Activated CD8-positive, alpha-beta T cell treated with anti-CD3 and anti-CD28 coated beads for 36 hours (primary cell): Measurements from ENCODE around the gene SHISA4. TPM values are rescaled to one million over a fixed set of nuclear protein-coding genes. Genes with fewer than 3 reads are reported as not detected.

Experiments
- ATAC-seq: fragments of 200-7000 bp; cut with Tn5 transposase; one replicate; pipeline ENCODE4 v1.10.0; 2021; ENCODE audit warnings: mild to moderate bottlenecking, moderate library complexity
- CTCF ChIA-PET: fragments of 350-600 bp; sonication (Branson Sonifier 250); formaldehyde crosslinking; loops from one replicate; lab custom pipeline; 2021; ENCODE audit warnings: antibody characterized with exemption; lab: Charles Lee
- POLR2A ChIA-PET: fragments of 350-600 bp; sonication (Branson Sonifier 250); formaldehyde crosslinking; loops from one replicate; lab custom pipeline; 2021; ENCODE audit warnings: antibody characterized with exemption; lab: Charles Lee
- DNase-seq: peaks from one replicate; pipeline ENCODE4 v3.0.0-alpha.2; 2020
- H3K27ac Mint-ChIP-seq: one replicate; pipeline ENCODE4 v1.8.0; 2021; ENCODE audit warnings: mild to moderate bottlenecking, mixed read lengths
- H3K27me3 Mint-ChIP-seq: one replicate; pipeline ENCODE4 v1.8.0; 2021; ENCODE audit warnings: mixed read lengths
- H3K36me3 Mint-ChIP-seq: one replicate; pipeline ENCODE4 v1.8.0; 2021; ENCODE audit warnings: low read depth, mixed read lengths
- H3K4me1 Mint-ChIP-seq: one replicate; pipeline ENCODE4 v1.8.0; 2021; ENCODE audit warnings: low read depth, mixed read lengths
- H3K4me3 Mint-ChIP-seq: one replicate; pipeline ENCODE4 v1.8.0; 2021; ENCODE audit warnings: mild to moderate bottlenecking, moderate library complexity, mixed read lengths
- H3K9me3 Mint-ChIP-seq: one replicate; pipeline ENCODE4 v1.8.0; 2021; ENCODE audit warnings: mixed read lengths
- intact Hi-C: fragments of 100-400 bp; cut with micrococcal nuclease; formaldehyde crosslinking; loops from one replicate; pipeline ENCODE4 v1.10.0; 2022
- total RNA-seq, 2 experiments: library from RNA; stranded (reverse); gene quantifications; one replicate each; pipeline ENCODE4 v1.2.3, GENCODE V29; 2021
- TF ChIP-seq, protein P1 (sequence below): fragments of 200-600 bp; IDR thresholded peaks from one replicate; pipeline ENCODE4 v1.8.0; 2022; ENCODE audit warnings: antibody characterized with exemption, mild to moderate bottlenecking

Gene SHISA4
- total RNA-seq, 2 experiments from 2014 or later: 0.47 TPM; not detected in 1

DNA sequence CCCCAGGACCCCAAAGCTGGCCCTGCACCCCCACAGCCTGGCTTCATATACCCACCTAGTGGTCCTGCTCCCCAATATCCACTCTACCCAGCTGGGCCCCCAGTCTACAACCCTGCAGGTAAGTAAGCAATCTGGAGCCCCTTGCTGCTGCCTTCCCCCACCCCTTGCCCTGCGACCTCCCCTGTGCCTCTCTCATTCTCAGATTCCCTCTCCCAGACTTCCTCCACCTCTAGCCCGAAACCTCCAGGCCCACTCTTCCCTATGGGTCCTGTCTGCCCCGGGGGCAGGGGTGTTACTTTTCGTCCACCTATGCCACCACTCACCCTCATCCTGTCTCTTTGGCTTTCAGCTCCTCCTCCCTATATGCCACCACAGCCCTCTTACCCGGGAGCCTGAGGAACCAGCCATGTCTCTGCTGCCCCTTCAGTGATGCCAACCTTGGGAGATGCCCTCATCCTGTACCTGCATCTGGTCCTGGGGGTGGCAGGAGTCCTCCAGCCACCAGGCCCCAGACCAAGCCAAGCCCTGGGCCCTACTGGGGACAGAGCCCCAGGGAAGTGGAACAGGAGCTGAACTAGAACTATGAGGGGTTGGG lies 2.9 kb downstream of the SHISA4 start:
- ATAC-seq (no peak), DNase-seq (no peak)
- peaks cover 48% of the 10 kb centered on the region for H3K27me3 Mint-ChIP-seq
- no peaks in the 10 kb centered on the region for H3K36me3 Mint-ChIP-seq
- no peak overlapping the region for H3K4me3 Mint-ChIP-seq
- TF ChIP-seq, protein P1, sequence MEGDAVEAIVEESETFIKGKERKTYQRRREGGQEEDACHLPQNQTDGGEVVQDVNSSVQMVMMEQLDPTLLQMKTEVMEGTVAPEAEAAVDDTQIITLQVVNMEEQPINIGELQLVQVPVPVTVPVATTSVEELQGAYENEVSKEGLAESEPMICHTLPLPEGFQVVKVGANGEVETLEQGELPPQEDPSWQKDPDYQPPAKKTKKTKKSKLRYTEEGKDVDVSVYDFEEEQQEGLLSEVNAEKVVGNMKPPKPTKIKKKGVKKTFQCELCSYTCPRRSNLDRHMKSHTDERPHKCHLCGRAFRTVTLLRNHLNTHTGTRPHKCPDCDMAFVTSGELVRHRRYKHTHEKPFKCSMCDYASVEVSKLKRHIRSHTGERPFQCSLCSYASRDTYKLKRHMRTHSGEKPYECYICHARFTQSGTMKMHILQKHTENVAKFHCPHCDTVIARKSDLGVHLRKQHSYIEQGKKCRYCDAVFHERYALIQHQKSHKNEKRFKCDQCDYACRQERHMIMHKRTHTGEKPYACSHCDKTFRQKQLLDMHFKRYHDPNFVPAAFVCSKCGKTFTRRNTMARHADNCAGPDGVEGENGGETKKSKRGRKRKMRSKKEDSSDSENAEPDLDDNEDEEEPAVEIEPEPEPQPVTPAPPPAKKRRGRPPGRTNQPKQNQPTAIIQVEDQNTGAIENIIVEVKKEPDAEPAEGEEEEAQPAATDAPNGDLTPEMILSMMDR: no peak
- H3K4me1 Mint-ChIP-seq: peaks cover 13% of the 10 kb centered on the region
- no peaks in the 10 kb centered on the region for H3K9me3 Mint-ChIP-seq
- intact Hi-C loops: no loop called here
- CTCF ChIA-PET: interaction anchor here (1.2 to 6.7 kb wide), 2 partner anchors 10 to 54 kb away, joined by 5 to 100 read pairs; no protein-coding TSS in a partner anchor
- no peak overlapping the region for H3K27ac Mint-ChIP-seq
- POLR2A ChIA-PET: interaction anchor here (2.2 kb wide), 1 partner anchor 8 kb away, joined by 8 read pairs; no protein-coding TSS in a partner anchor

DNA sequence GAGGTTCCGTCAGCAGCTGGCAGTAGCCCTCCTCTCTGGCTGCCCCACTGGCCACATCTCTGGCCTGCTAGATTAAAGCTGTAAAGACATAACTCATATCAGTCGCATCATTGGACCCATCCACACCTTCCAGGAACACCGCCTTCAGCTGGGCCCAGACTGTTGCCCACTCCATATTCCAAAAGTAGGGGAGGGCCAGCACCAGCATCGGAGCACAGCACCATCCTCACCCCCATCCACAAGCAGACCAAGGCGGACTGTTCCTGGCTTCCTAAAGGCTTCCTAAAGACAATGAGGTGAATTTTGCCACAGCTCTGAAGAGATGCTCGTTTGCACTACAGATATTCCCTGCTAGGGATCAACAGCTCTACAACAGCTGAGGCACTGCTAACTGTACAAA lies 3.5 kb downstream of the SHISA4 start:
- DNase-seq (no peak), ATAC-seq (no peak)
- no peaks in the 10 kb centered on the region for H3K9me3 Mint-ChIP-seq
- peaks cover 13% of the 10 kb centered on the region for H3K4me1 Mint-ChIP-seq
- no peak overlapping the region for H3K27ac Mint-ChIP-seq
- H3K27me3 Mint-ChIP-seq: peaks cover 41% of the 10 kb centered on the region
- H3K4me3 Mint-ChIP-seq: no peak overlapping the region
- ChIA-PET CTCF (interaction anchor here (0.9 to 6.7 kb wide), 4 partner anchors 11 to 243 kb away, joined by 3 to 100 read pairs (median 4); no protein-coding TSS in a partner anchor), POLR2A (interaction anchor here (0.6 to 2.2 kb wide), 2 partner anchors 9 to 68 kb away, joined by 3 to 8 read pairs; no protein-coding TSS in a partner anchor)
- H3K36me3 Mint-ChIP-seq: no peaks in the 10 kb centered on the region
- intact Hi-C loops: no loop called here
- TF ChIP-seq, protein P1: no peak

DNA sequence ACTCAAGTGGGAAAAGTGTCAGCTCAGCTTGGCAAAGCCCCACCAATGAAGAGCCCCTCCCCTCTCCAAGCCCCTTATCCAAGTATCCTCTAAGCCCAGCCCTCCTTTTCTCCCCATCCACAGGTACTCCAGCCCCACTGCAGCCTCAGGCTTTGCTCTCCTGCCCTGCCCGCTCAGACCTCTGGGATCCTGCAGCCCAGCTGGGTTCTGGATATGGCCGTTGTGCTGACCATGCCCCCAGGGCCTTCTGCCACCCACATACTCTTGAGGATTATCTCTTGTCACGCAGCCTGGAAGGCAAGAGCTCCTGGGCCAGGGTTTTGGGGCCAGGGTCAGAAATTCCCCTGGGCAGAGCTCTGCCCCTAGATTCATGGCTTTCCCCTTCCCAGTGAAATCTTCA lies 4.7 kb downstream of the SHISA4 start:
- ATAC-seq (no peak), DNase-seq (no peak)
- TF ChIP-seq, protein P1: no peak
- H3K27me3 Mint-ChIP-seq: peaks cover 31% of the 10 kb centered on the region
- ChIA-PET POLR2A (interaction anchor here (1.2 to 2.2 kb wide), 2 partner anchors 10 to 76 kb away, joined by 3 to 8 read pairs; no protein-coding TSS in a partner anchor), CTCF (interaction anchor here (0.9 to 7.2 kb wide), 6 partner anchors 10 to 238 kb away, joined by 3 to 130 read pairs (median 4); no protein-coding TSS in a partner anchor)
- H3K36me3 Mint-ChIP-seq: no peaks in the 10 kb centered on the region
- no peak overlapping the region for H3K27ac Mint-ChIP-seq
- no peak overlapping the region for H3K4me3 Mint-ChIP-seq
- H3K9me3 Mint-ChIP-seq: no peaks in the 10 kb centered on the region
- peaks cover 13% of the 10 kb centered on the region for H3K4me1 Mint-ChIP-seq
- intact Hi-C loops: no loop called here

- CTCF ChIA-PET: interaction anchor here (0.6 to 7.2 kb wide), 25 partner anchors 8 to 289 kb away, joined by 3 to 130 read pairs (median 16); partner anchors contain the start of gene RNPEP
- Mint-ChIP-seq H3K4me1 (peaks cover 8% of the 10 kb centered on the region), H3K36me3 (no peaks in the 10 kb centered on the region), H3K27me3 (peaks cover 28% of the 10 kb centered on the region), H3K9me3 (no peaks in the 10 kb centered on the region), H3K4me3 (no peak overlapping the region), H3K27ac (no peak overlapping the region)
- TF ChIP-seq, protein P1: no peak
- DNase-seq (no peak), ATAC-seq (no peak)
- POLR2A ChIA-PET: interaction anchor here (0.5 to 2.0 kb wide), 2 partner anchors 17 to 78 kb away, joined by 3 to 6 read pairs; no protein-coding TSS in a partner anchor
- intact Hi-C loops: no loop called here
These were observed 5.8 kb downstream of the SHISA4 start for GRCh38 chr1:201894343-201895119.
